ENCODE measurements around the gene ERG28.

- TF ChIP-seq CTCF (IDR thresholded peaks at IDR 0.05) (no peak), POLR2A (IDR thresholded peaks at IDR 0.05) (no peak)
Observed at GRCh38 chr14:75607044-75607443, 53.6 kb downstream of the ERG28 start.

Measured in uterus (tissue), 2 donors.